SK-N-SH (cell line): ENCODE results near the gene AHR. TPM values are rescaled to one million over a fixed set of nuclear protein-coding genes. Genes with fewer than 3 reads are reported as not detected.

Experiments
- CTCF ChIA-PET: fragments of 300-600, 350-600 bp; formaldehyde crosslinking; extraction: SDS; loops from one replicate; lab custom pipeline; 2021; lab: Yijun Ruan, JAX
- POLR2A ChIA-PET: fragments of 350-600 bp; sonication (Branson Sonifier 250); formaldehyde crosslinking; extraction: SDS; loops from one replicate; lab custom pipeline; 2020; ENCODE audit warnings: antibody characterized with exemption, inconsistent platforms; lab: Yijun Ruan, JAX
- DNase-seq: peaks from one replicate; pipeline ENCODE4 v3.0.0; 2012
- H2AFZ ChIP-seq: fragments of 200-600 bp; sonication (generic); 2 replicates; pipeline ENCODE4 v1.8.1; 2016; ENCODE audit warnings: antibody characterized with exemption, mild to moderate bottlenecking, low read depth
- H3F3A ChIP-seq: fragments of 200-600 bp; sonication (generic); replicated peaks from 2 replicates; pipeline ENCODE3; 2016; ENCODE audit warnings: antibody characterized with exemption, mild to moderate bottlenecking; ENCODE audit not compliant: insufficient read depth
- H3K27ac ChIP-seq, 2 experiments: fragments of 200-500 bp in 1 of 2; fragments of 200-600 bp in 1 of 2; sonication (Bioruptor generic) in 1 of 2; sonication (generic), shearing (Covaris generic) in 1 of 2; 2 replicates each; pipeline versions ENCODE4 v1.5.1 to v1.6.1; 2014 to 2016; ENCODE audit warnings: low read depth in 2 of 2, inconsistent platforms in 1 of 2, low read length in 1 of 2, mild to moderate bottlenecking in 1 of 2, mixed read lengths in 1 of 2
- H3K27me3 ChIP-seq: fragments of 200-600 bp; sonication (generic), shearing (Covaris generic); 2 replicates; pipeline ENCODE4 v1.6.1; 2016; ENCODE audit warnings: mixed run types; ENCODE audit not compliant: insufficient read depth
- H3K36me3 ChIP-seq, 2 experiments: fragments of 200-500 bp in 1 of 2; fragments of 200-600 bp in 1 of 2; sonication (Bioruptor generic) in 1 of 2; sonication (generic) in 1 of 2; replicated peaks in 1 of 2; 2 replicates each; pipeline versions ENCODE3 to v1.5.1; 2014 to 2016; ENCODE audit warnings: low read length in 1 of 2, mild to moderate bottlenecking in 1 of 2; ENCODE audit not compliant: insufficient read depth in 2 of 2, control insufficient read depth in 1 of 2
- H3K4me1 ChIP-seq, 2 experiments: fragments of 200-500 bp in 1 of 2; fragments of 200-600 bp in 1 of 2; sonication (Bioruptor generic) in 1 of 2; sonication (generic), shearing (Covaris generic) in 1 of 2; 2 replicates each; pipeline versions ENCODE4 v1.5.1 to v1.6.1; 2014 to 2016; ENCODE audit warnings: low read depth in 1 of 2, low read length in 1 of 2, mixed run types in 1 of 2; ENCODE audit not compliant: insufficient read depth in 2 of 2, control insufficient read depth in 1 of 2
- H3K4me2 ChIP-seq: fragments of 200-600 bp; sonication (generic), shearing (Covaris generic); 2 replicates; pipeline ENCODE4 v1.6.1; 2017; ENCODE audit warnings: mixed run types
- H3K4me3 ChIP-seq, 2 experiments: fragments of 200-500 bp in 1 of 2; fragments of 200-600 bp in 1 of 2; sonication (Bioruptor generic) in 1 of 2; sonication (generic), shearing (Covaris generic) in 1 of 2; 2 replicates each; pipeline versions ENCODE4 v1.5.1 to v1.8.1; 2014 to 2016; ENCODE audit warnings: low read depth in 2 of 2, inconsistent platforms in 1 of 2, low read length in 1 of 2, mild to moderate bottlenecking in 1 of 2, mixed read lengths in 1 of 2, moderate library complexity in 1 of 2
- H3K79me2 ChIP-seq: fragments of 200-600 bp; sonication (generic); 2 replicates; pipeline ENCODE4 v1.8.1; 2017; ENCODE audit warnings: mild to moderate bottlenecking; ENCODE audit not compliant: insufficient read depth
- H3K9ac ChIP-seq: fragments of 200-600 bp; sonication (generic); 2 replicates; pipeline ENCODE4 v1.6.1; 2017; ENCODE audit warnings: mixed run types
- H3K9me2 ChIP-seq: fragments of 200-600 bp; sonication (generic); 2 replicates; pipeline ENCODE4 v1.6.1; 2017; ENCODE audit warnings: mixed run types
- H3K9me3 ChIP-seq: fragments of 200-600 bp; sonication (generic); 2 replicates; pipeline ENCODE4 v1.6.1; 2017; ENCODE audit warnings: mixed run types, mild to moderate bottlenecking, moderate library complexity
- H4K20me1 ChIP-seq: fragments of 200-600 bp; sonication (generic); 2 replicates; pipeline ENCODE4 v1.6.1; 2017; ENCODE audit warnings: mild to moderate bottlenecking, mixed run types; ENCODE audit not compliant: insufficient read depth
- EP300 ChIP-seq, 2 experiments: IDR thresholded peaks; 2 replicates each; pipeline versions ENCODE4 v1.4.0 to v1.6.1; 2012; ENCODE audit warnings: borderline replicate concordance in 1 of 2, low read depth in 1 of 2, low read length in 1 of 2
- GABPA ChIP-seq: IDR thresholded peaks from 2 replicates; pipeline ENCODE4 v1.4.0; 2012; ENCODE audit warnings: low read depth, mild to moderate bottlenecking
- GATA2 ChIP-seq: sonication (generic); formaldehyde crosslinking; IDR thresholded peaks from 2 replicates; pipeline ENCODE4 v1.5.0; 2020; ENCODE audit warnings: mild to moderate bottlenecking, missing genetic modification reagents
- MEF2A ChIP-seq: IDR thresholded peaks from 2 replicates; pipeline ENCODE4 v1.4.0; 2012; ENCODE audit warnings: low read depth, borderline replicate concordance
- MXI1 ChIP-seq: IDR thresholded peaks from 2 replicates; pipeline ENCODE4 v1.6.1; 2012; ENCODE audit warnings: mild to moderate bottlenecking, low read depth, low read length, improper control_type of control experiment
- NFIC ChIP-seq: IDR thresholded peaks from 2 replicates; pipeline ENCODE4 v1.4.0; 2012; ENCODE audit warnings: borderline replicate concordance
- RAD21 ChIP-seq: IDR thresholded peaks from 2 replicates; pipeline ENCODE4 v1.6.1; 2012; ENCODE audit warnings: mild to moderate bottlenecking, low read length
- SIN3A ChIP-seq: IDR thresholded peaks from 2 replicates; pipeline ENCODE4 v1.6.1; 2012; ENCODE audit warnings: low read depth, mild to moderate bottlenecking, low read length, moderate library complexity, borderline replicate concordance
- TAF1 ChIP-seq: IDR thresholded peaks from 2 replicates; pipeline ENCODE4 v1.6.1; 2012; ENCODE audit warnings: low read depth, mild to moderate bottlenecking, low read length, moderate library complexity, borderline replicate concordance
- TEAD4 ChIP-seq: IDR thresholded peaks from 2 replicates; pipeline ENCODE4 v1.4.0; 2012; ENCODE audit warnings: mild to moderate bottlenecking, borderline replicate concordance; ENCODE audit not compliant: insufficient read depth
- USF1 ChIP-seq: IDR thresholded peaks from 2 replicates; pipeline ENCODE4 v1.4.0; 2012; ENCODE audit warnings: low read depth, borderline replicate concordance
- ZBTB33 ChIP-seq: IDR thresholded peaks from 2 replicates; pipeline ENCODE4 v1.4.0; 2012; ENCODE audit warnings: low read depth, borderline replicate concordance
- polyA plus RNA-seq, 3 experiments: library from polyadenylated mRNA; depleted of rRNA; stranded (reverse); fragments of >200 nt; gene quantifications; 2 replicates each; pipeline ENCODE4 v1.2.3, GENCODE V29; 2012
- TF ChIP-seq, protein P1 (sequence below): IDR thresholded peaks from 2 replicates; pipeline ENCODE4 v1.6.1; 2012; ENCODE audit warnings: mild to moderate bottlenecking, low read depth, low read length, moderate library complexity

AHR gene
- polyA plus RNA-seq, 1 of the 3 experiments (the other 2 are of a cell fraction) = not detected

DNA sequence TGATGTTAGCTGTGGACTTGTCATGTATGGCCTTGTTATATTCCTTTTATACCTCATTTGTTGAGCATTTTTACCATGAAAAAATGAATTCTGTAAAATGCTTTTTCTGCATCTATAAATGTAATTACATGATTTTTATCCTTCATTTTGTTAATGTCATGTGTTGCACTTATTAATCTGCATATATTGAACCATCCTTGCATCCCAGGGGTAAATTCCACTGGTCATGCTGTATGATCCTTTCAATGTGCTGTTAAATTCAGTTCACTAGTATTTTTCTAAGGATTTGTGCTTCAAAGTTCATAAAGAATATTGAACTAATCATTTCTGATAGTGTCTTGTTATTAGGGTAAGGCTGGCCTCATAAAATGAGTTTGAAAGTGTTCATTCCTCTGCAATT, 31.9 kb upstream of the AHR start:
- Histone ChIP-seq H3K79me2 (no peaks in the 10 kb centered on the region), H4K20me1 (no peaks in the 10 kb centered on the region), H3K4me1 (no peaks in the 10 kb centered on the region), H3K9ac (no peak overlapping the region), H3K9me2 (no peaks in the 10 kb centered on the region), H3K4me3 (no peak overlapping the region), H3K4me2 (no peak overlapping the region), H3K9me3 (peaks cover 21% of the 10 kb centered on the region), H3K27ac (no peak overlapping the region), H3K36me3 (no peaks in the 10 kb centered on the region), H2AFZ (no peak overlapping the region), H3F3A (peaks cover 4% of the 10 kb centered on the region), H3K27me3 (no peaks in the 10 kb centered on the region)
- POLR2A ChIA-PET = no interaction called here
- no peak for DNase-seq
- CTCF ChIA-PET = no interaction called here
- no peak for TF ChIP-seq NFIC
- no peak for TF ChIP-seq TEAD4
- no peak for TF ChIP-seq GABPA
- TF ChIP-seq RAD21 = no peak
- no peak for TF ChIP-seq GATA2 (CRISPR knock-in tag)
- TF ChIP-seq MEF2A = no peak
- TF ChIP-seq, protein P1, sequence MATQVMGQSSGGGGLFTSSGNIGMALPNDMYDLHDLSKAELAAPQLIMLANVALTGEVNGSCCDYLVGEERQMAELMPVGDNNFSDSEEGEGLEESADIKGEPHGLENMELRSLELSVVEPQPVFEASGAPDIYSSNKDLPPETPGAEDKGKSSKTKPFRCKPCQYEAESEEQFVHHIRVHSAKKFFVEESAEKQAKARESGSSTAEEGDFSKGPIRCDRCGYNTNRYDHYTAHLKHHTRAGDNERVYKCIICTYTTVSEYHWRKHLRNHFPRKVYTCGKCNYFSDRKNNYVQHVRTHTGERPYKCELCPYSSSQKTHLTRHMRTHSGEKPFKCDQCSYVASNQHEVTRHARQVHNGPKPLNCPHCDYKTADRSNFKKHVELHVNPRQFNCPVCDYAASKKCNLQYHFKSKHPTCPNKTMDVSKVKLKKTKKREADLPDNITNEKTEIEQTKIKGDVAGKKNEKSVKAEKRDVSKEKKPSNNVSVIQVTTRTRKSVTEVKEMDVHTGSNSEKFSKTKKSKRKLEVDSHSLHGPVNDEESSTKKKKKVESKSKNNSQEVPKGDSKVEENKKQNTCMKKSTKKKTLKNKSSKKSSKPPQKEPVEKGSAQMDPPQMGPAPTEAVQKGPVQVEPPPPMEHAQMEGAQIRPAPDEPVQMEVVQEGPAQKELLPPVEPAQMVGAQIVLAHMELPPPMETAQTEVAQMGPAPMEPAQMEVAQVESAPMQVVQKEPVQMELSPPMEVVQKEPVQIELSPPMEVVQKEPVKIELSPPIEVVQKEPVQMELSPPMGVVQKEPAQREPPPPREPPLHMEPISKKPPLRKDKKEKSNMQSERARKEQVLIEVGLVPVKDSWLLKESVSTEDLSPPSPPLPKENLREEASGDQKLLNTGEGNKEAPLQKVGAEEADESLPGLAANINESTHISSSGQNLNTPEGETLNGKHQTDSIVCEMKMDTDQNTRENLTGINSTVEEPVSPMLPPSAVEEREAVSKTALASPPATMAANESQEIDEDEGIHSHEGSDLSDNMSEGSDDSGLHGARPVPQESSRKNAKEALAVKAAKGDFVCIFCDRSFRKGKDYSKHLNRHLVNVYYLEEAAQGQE = no peak
- TF ChIP-seq USF1 = no peak
- no peak for TF ChIP-seq EP300 (IDR thresholded peaks at IDR 0.05; ENCODE audit: borderline replicate concordance in 1 of 2, low read depth in 1 of 2, low read length in 1 of 2)
- TF ChIP-seq TAF1 = no peak
- TF ChIP-seq ZBTB33 = no peak
- no peak for TF ChIP-seq MXI1
- no peak for TF ChIP-seq SIN3A
